B cell (primary cell): ENCODE measurements around the gene IGF1.

Source experiments
- CTCF ChIP-seq: fragments of 200-600 bp; IDR thresholded peaks from one replicate; pipeline ENCODE4 v1.8.0; 2022; ENCODE audit warnings: antibody characterized with exemption, mild to moderate bottlenecking
- EZH2 ChIP-seq: IDR thresholded peaks from 2 replicates; pipeline ENCODE4 v1.6.1; 2012; ENCODE audit warnings: borderline replicate concordance, low read depth, mild to moderate bottlenecking, moderate library complexity, low read length; ENCODE audit not compliant: insufficient read depth, poor library complexity, severe bottlenecking

- no peak for TF ChIP-seq CTCF
- no peak for TF ChIP-seq EZH2
These were observed 123.7 kb downstream of the IGF1 start for GRCh38 chr12:102356690-102357089.
